HepG2 (cell line): ENCODE measurements around the gene ACYP2.

Experiments used
- ETV5 ChIP-seq: IDR thresholded peaks from 2 replicates; pipeline ENCODE4 v1.6.1; 2018; ENCODE audit warnings: missing biosample characterization, missing genetic modification reagents, inconsistent platforms, borderline replicate concordance
- HOXD1 ChIP-seq: sonication (generic); formaldehyde crosslinking; IDR thresholded peaks from 2 replicates; pipeline ENCODE4 v1.5.0; 2020; ENCODE audit warnings: missing genetic modification reagents
- JUND ChIP-seq: sonication (generic); formaldehyde crosslinking; IDR thresholded peaks from 2 replicates; pipeline ENCODE4 v1.8.0; 2022; ENCODE audit warnings: mild to moderate bottlenecking, missing genetic modification reagents
- NFE2L2 ChIP-seq: fragments of 150-350 bp; IDR thresholded peaks from 2 replicates; pipeline ENCODE4 v1.6.1; 2014; ENCODE audit warnings: low read length
- POLR2AphosphoS5 ChIP-seq: IDR thresholded peaks from 2 replicates; pipeline ENCODE4 v1.6.1; 2012; ENCODE audit warnings: low read depth, low read length
- RAD21 ChIP-seq: fragments of 450-650 bp; formaldehyde crosslinking; IDR thresholded peaks from 2 replicates; pipeline ENCODE4 v1.5.0; 2020; ENCODE audit warnings: mild to moderate bottlenecking
- RXRA ChIP-seq: sonication (generic); formaldehyde crosslinking; IDR thresholded peaks from 2 replicates; pipeline ENCODE4 v1.5.1; 2020; ENCODE audit warnings: missing genetic modification reagents
- SP4 ChIP-seq: sonication (generic); formaldehyde crosslinking; IDR thresholded peaks from 2 replicates; pipeline ENCODE4 v1.8.1; 2023; ENCODE audit warnings: mild to moderate bottlenecking, missing genetic modification reagents
- TF ChIP-seq, protein P1 (sequence below), 2 experiments: sonication (generic) in 1 of 2; formaldehyde crosslinking in 1 of 2; IDR thresholded peaks; 2 replicates each; pipeline versions ENCODE4 v1.4.0 to v1.6.1; 2018 to 2020; ENCODE audit warnings: missing genetic modification reagents in 2 of 2, borderline replicate concordance in 1 of 2, low read depth in 1 of 2, mild to moderate bottlenecking in 1 of 2, missing biosample characterization in 1 of 2

DNA sequence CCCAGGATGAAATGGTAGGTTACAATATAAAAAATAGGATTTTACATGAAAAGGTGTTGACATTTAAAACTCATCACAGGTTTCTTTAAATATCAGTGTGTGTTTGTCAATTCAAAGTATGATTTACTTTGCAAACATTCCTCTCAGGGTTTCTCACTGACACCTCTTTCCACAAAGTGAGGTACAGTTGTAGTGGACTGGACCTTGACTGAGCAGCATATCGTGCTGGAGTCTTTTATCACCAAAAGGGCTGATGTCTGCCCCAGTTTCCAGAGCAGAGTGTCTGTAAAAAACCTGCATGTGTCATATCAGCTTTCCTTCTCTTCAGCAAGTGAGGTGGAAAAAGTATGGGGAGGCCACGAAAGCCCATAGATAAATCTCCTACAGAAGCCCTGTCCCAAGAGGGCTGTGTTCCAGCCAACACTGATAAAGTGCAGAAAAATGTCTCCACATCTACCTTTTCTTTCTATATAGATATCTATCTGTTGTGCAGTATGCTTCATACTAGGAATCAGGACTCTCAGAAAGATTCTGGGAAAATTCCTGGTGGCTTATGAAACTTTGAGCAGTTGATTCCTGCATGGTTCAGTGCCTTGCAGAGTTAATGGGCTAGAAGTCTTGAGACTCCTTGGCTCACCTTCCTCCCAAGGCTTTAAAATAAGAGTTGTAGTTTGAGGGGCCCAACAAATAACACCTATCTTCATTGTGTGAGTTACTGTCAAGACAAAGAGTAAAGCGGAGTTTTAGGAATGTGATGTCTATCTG lies 6.9 kb downstream of the ACYP2 start:
- TF ChIP-seq HOXD1 (CRISPR knock-in tag), result no peak
- TF ChIP-seq SP4 (CRISPR knock-in tag), result no peak
- no peak for TF ChIP-seq RAD21 (CRISPR knock-in tag)
- TF ChIP-seq NFE2L2, result no peak
- TF ChIP-seq JUND (CRISPR knock-in tag), result no peak
- no peak; the same call in 1 of the 2 replicates for TF ChIP-seq ETV5 (CRISPR knock-in tag)
- peak; percentile 49; the same call in 1 of the 2 replicates for TF ChIP-seq POLR2AphosphoS5
- TF ChIP-seq RXRA (CRISPR knock-in tag), result no peak
- TF ChIP-seq, protein P1, sequence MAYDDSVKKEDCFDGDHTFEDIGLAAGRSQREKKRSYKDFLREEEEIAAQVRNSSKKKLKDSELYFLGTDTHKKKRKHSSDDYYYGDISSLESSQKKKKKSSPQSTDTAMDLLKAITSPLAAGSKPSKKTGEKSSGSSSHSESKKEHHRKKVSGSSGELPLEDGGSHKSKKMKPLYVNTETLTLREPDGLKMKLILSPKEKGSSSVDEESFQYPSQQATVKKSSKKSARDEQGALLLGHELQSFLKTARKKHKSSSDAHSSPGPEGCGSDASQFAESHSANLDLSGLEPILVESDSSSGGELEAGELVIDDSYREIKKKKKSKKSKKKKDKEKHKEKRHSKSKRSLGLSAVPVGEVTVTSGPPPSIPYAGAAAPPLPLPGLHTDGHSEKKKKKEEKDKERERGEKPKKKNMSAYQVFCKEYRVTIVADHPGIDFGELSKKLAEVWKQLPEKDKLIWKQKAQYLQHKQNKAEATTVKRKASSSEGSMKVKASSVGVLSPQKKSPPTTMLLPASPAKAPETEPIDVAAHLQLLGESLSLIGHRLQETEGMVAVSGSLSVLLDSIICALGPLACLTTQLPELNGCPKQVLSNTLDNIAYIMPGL (CRISPR knock-in tag; IDR thresholded peaks at IDR 0.05; ENCODE audit: borderline replicate concordance in 1 of 2, low read depth in 1 of 2), result no peak
